GM03348 (cell line): ENCODE results near the gene LTBR.

ENCODE experiments used
- DNase-seq: peaks from one replicate; pipeline ENCODE4 v3.0.0; 2012; ENCODE audit warnings: low spot score

Gene LTBR

DNA sequence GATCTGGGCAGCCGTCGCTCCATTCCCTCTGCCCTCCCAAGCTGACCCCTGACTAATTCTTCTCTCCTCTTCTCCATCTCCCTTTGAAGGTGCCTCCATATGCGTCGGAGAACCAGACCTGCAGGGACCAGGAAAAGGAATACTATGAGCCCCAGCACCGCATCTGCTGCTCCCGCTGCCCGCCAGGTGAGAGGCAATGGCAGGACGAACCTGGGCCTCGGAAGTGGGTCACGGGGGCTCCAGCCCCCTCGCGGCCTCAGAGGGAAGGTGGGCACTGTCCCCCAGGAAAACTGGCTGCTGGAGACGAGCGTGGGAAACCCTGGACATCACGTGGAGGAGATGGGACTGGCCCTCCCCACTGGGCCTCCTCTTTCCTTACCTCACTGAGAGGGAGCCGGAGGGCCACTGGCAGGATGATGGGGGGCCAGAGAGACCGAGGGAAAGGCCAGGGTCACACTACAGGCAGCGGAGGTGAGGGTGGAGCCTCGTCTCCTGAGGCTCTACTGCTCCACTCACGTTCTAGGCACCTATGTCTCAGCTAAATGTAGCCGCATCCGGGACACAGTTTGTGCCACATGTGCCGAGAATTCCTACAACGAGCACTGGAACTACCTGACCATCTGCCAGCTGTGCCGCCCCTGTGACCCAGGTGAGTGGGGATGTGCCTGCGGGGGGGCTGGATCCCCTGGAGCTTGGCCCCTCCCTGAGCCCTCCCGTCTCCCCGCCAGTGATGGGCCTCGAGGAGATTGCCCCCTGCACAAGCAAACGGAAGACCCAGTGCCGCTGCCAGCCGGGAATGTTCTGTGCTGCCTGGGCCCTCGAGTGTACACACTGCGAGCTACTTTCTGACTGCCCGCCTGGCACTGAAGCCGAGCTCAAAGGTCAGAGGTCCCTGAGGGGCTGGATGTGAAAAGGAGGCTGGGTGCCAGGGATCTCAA is 806 bp downstream of the LTBR start:
- peak; percentile 62 for DNase-seq

DNA sequence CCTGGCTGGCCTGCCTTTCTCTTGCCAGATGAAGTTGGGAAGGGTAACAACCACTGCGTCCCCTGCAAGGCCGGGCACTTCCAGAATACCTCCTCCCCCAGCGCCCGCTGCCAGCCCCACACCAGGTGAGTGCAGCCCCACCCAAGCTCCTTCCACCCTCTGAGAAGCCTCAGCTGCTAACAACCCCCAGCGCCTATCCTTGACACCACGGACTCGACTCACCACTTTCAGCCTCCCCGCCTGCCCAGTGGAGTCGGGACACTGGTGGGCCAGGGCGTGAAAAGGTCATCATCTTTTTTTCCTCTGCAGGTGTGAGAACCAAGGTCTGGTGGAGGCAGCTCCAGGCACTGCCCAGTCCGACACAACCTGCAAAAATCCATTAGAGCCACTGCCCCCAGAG is 2.1 kb downstream of the LTBR start:
- no peak for DNase-seq

DNA sequence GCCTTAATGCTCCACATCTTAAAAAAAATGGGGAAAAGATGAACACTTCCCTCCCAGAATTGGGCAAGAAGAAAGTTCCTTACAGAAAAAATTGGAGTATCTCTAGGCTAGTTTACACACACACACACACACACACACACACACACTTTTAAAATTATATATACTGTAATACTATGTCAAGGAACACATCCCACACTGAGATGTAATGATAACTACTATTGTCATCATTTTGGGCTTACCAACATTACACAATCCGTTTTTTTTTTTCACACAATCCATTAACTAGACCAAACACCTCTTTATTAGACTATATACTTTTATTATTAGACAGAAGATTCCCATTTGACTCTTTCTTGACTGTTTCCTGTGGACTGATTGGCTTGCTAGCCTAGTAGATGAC is 2.5 kb downstream of the LTBR start:
- DNase-seq: no peak

DNA sequence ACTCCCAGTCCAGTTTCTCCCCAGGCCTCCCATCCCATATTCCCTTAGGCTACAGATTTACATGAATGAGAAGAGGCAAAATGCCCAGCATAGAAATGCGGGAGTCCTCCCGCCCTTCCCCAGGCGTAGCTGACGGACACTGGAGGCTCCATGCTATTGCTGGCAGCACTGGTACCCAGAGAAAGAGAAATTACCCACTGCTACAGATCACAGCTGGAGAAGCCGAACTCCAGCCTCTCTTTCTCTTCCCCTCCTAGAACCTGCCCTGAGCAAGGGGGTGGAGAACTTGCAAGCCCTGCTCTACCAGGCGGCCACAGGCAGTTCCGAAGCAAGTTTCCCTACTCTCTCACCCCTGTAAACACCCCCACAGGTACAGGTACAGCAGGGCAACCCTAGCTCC is 3.6 kb downstream of the LTBR start:
- DNase-seq: no peak

DNA sequence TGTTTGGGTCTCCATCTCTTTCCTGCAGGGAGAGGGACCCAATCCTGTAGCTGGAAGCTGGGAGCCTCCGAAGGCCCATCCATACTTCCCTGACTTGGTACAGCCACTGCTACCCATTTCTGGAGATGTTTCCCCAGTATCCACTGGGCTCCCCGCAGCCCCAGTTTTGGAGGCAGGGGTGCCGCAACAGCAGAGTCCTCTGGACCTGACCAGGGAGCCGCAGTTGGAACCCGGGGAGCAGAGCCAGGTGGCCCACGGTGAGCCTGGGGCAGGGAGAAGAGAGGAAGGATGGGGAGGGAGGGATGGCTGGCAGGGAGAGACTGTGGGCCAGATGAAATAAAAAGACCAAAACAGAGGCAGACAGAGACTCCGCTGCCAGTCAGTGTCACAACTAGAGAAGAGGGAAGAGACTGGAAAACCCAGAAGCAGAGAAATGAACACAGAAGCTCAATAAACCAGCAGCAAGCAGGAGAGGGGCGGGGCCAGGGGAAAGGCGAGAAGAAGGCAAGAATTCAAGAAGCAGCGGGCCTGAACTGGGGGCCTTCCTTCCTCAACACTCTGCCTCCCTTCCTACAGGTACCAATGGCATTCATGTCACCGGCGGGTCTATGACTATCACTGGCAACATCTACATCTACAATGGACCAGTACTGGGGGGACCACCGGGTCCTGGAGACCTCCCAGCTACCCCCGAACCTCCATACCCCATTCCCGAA is 6.3 kb downstream of the LTBR start:
- no peak for DNase-seq

DNA sequence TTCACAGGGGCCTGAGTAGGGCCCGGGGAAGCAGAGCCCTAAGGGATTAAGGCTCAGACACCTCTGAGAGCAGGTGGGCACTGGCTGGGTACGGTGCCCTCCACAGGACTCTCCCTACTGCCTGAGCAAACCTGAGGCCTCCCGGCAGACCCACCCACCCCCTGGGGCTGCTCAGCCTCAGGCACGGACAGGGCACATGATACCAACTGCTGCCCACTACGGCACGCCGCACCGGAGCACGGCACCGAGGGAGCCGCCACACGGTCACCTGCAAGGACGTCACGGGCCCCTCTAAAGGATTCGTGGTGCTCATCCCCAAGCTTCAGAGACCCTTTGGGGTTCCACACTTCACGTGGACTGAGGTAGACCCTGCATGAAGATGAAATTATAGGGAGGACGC is 7.1 kb downstream of the LTBR start:
- DNase-seq: no peak

DNA sequence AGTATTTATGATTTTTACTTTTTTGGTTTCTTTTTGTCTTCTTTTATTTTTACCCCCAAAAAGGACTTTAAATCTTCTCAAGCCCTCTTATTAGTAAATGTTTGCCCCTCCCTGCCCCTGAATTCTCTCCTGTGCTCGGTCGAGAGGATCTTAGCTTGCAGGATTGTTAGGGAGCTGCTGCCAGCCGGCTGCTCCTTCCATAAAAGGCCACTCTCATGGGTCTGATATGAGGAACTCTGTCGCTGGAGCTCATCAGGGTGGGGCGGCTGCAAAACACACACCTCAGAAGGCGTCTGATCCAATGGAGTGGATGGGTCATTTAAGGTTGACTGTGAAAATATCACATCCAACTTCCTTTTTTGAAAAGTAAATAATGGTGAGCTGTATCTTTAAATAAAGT is 8.5 kb downstream of the LTBR start:
- no peak for DNase-seq

DNA sequence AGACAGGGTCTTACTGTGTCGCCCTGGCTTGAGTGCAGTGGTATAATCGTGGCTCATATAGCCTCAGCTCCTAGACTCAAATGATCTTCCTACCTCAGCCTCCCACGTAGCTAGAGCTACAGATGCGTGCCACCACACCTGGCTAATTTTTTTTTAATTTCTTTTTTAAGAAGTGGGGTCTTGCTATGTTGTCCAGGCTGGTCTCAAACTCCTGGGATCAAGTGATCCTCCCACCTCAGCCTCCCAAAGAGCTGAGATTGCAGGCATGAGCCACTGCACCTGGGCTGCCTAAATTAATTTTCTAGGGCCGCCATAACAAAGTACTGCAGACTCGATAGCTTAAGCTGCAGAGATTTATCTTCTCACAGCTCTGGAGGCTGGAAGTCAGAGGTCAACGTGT is 9.1 kb downstream of the LTBR start:
- DNase-seq: no peak

DNA sequence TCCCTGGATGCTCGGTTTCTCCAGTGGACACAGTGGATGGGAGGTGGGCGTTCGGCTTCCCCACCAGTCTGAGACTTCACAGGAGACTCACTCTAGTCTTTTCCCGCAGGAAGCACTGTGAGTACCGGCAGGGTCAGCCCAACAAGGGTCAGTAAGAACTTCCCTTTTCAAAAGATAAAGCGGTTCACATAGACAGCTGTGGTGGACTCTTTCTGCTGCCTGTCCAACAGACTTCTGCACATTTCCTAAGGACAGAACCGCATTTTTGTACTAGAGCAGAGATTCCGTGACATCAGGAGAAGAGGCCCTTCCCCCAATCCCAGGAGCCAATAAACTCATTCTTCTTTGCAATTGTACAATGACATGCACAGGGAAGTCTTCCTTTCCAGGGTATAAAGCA is 10.4 kb downstream of the LTBR start:
- DNase-seq: no peak

DNA sequence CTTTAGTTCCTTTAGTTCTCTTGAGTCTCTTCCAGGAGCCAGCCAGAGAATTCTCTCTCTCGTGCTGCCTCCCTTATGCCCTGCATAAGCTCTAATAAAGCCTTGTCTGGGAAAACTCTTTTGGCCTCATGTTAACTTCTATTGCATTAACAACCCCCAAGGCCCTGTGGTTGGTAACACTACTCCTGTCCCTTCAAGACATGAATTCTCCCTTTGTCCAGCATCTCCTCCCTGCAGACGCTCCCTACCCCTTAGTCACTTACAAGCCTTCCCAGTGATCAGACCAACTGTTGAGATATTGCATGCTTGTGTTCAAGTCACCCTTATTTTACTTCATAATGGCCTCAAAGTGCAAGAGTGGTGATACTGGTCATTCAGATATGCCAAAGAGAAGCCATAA is 12.1 kb downstream of the LTBR start:
- DNase-seq: no peak

DNA sequence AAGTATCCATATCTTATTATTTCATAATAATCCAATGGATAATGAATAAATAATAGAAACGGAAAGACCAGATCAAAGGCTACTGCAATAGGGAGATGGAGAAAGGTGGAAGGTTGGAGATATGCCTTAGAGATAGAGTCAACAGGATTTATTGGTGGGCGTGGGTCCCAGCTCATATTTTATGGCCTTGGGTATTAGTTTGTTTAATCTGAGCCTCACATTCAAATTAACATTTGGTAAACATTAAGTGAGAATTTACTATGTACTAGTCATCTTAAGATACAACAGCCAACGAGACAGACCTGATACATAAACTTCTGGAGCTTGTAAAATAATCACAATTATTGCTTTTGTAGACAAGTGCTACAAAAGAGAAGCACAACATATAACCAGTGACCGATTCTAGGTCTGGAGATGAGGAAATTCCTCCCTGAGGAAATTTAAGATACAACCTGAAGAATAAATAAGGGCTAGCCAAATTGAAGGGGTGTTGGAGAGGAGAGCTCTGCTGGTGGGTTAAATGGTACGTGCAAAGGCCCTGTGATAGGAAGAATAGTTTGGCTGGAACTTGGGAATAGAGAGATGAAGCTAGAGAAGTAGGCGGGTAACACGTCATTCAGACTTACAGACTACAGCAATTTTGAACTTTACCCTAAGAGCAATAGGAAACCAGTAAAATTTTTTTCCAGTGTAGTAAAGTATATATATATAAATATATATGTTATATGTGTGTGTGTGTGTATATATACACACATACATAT is 16.1 kb downstream of the LTBR start:
- no peak for DNase-seq

DNA sequence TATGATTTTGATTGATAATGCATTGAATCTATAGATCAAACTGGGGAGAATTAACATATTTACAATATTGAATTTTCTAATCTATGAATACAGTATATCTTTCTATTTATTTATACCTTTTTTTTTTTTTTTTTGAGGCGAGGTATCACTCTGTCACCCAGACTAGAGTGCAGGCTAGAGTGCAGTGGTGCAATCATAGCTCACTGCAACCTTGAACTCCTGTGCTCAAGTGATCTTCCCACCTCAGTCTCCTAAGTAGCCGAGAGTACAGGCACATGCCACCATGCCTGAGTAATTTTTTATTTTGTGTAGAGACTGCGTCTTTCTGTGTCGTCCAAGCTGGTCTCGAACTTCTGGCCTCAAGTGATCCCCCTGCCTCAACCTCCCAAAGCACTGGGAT is 20.4 kb downstream of the LTBR start:
- DNase-seq: no peak

DNA sequence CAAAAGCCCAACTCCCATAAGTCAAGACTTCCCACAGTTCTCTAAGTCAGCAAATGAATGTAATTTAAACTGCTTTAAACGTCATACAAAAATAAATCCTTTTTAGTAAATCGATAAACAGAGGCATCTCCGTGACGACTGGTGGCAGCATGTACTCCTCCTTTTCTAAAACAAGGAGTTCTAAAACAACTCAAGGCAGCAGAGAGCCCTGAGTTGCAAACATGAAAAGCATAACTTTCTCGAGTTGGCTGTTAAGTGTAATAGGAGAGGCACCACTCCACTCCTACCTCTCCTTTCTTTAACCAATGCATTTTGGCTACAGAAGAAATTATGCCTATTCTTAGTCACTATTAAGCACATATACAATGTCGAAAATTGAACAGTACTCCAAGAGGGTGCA is 22.0 kb downstream of the LTBR start:
- DNase-seq: no peak

DNA sequence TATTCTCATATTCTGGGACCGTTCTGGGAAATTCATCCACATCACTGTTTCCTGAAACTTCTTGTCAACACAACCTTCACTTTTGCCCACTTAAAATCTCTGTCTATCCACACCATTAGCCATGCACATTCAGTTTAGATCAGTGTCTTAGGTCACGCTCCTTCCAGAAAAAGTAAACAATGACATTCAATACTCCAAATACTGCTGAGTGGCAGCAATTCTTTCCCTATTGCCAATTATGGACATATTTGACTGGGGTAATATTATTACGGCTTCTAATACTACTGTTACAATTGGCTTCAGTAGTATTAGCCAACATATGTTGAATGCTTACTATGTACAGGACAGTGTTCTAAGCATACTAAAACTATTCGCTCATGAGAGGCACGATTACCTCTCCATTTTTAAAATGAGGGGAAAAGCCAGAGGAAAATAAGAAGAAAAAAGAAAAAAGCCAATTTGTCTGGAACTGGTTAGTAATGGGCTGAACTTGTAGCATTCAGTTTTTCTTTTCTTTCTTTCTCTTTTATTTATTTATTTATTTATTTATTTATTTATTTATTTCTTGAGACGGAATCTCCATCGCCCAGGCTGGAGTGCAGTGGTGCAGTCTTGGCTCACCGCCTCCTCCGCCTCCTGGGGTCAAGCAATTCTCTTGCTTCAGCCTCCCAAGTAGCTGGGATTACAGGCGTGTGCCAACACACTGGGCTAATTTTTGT is 23.4 kb downstream of the LTBR start:
- DNase-seq: no peak

DNA sequence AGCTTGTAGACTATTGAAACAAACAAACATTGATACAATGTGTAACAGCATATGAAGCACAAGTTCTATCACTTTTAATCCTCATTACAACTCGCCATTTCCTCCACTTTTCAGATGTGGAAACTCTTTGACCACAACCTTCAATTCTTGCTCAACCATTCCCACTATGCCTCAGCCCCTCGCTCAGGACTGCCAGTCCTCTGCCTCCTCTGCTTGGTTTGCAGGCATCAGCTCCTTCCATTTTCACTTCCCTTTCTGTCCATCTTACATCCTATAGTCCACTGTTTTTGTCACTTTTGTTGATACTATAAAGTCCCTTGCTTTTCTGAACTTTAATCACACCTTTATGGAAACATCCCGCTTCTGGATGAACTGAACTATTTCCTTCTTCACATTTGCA is 32.6 kb downstream of the LTBR start:
- no peak for DNase-seq

DNA sequence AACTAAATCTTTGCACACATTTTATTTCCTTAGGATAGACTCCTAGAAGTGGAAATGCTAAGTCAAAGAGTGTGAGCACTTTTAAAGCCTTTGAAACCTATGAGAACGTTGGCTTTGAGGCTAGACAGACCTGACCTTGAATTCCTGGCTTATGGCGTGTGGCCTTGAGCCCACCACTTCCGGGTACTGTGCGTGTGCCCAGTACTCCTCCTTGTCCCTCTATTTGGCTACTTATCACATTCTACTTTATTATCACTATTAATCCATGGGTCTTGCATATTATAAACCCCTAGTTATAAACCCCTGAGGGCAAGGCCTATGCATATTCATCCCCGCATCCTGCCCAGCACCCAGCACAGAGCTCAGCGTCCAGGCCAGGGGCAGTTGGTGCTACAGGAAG is 34.8 kb downstream of the LTBR start:
- no peak for DNase-seq

DNA sequence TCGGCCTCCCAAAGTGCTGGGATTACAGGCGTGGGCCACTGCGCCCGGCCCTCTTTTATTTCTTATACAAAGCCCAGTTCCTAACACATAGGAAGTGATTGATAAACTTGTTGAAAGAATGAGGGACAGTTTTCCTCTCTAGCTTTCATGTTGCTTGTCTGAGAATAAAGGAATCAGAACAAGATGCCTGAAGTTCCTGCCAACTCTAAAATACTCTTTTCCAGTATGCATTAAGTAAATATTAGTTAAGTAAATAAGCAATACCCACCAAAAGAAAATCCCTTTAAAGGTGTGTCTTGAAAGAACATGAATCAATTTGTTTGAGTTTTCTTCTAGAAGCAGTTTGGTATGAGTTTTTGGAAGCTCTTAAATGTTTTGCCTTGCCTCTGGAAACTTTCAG is 36.4 kb downstream of the LTBR start:
- DNase-seq: no peak

DNA sequence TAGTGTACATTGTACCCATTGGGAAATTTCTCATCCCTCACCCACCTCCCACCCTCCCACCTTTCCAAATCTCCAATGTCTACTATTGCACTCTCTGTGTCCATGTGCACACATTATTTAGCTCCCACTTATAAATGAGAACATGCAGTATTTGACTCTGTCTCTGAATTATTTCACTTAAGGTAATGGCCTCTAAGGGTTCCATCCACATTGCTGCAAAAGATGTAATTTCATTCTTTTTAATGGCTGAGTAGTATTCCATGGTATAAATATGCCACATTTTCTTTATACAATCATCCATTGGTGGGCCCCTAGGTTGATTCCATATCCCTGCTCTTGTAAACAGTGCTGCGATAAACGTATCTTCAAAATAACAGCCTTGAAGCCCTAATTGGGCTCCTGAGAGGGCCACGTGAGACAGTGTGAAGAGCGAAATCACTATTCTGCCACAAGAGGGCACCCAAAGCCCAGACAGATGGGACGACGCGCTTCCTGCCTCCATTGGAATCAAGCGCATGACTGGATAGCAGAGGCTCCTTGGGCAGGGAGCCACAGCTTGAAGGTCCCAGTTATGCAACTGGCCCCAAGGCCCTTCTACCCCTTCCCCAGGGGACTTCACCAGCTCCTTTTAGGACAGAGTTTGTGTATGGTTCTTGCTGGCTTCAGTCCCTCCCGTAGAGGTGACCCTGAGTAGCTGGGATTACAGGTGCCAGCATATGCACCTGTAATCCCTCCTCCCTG is 39.5 kb downstream of the LTBR start:
- peak; percentile 94 for DNase-seq

DNA sequence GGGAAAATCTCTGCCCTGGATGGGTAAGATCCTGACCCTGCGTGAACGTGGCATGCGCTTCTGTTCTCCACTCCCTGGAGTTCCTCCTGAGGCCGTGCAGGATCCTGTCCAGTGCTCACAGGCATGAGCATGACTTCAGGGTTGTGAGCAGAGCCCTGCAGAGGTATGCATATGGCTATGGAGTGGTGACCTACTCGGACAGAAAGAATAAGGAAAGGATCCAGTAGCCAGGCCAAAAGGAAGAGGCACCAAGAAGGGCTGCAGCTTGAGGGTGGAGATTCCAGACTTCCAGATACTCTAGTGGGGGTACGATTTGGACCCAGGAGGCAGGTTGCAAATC is 40.0 kb downstream of the LTBR start:
- DNase-seq: no peak

DNA sequence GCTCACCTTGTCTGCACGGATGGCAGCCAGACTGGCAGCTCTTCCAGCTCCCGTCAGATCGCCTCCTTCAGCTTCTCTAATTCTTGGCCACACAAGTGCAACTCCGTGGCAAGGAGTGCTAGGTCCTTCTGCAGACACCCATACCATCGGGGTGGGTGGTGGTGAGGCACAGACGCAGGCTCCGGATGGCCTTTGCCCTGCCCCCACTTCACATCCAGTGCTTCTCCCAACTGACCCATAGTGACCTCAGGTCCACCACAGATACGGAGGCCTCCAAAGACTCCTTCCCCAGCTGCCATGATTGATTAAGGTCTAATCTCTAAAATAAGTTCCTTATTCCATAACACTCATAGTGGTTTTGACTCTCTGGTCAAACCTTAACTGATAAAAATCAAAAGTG is 40.9 kb downstream of the LTBR start:
- no peak for DNase-seq
